ENCODE measurements around the gene MBOAT7. TPM values are rescaled to one million over a fixed set of nuclear protein-coding genes. Genes with fewer than 3 reads are reported as not detected.
A peak's percentile ranks its signal among the peaks of the same experiment; 100 is the strongest.
"Not testable (repeated sequence)": the region's sequence is repeated elsewhere in the genome, so short reads cannot be mapped to it uniquely, and the experiment has no call there.

Gene MBOAT7
- total RNA-seq, 1 donor from 2014 or later, result 99.1 TPM

GRCh38 chr19:54178581-54179261 is 10.7 kb downstream of the MBOAT7 start:
- no peaks in the 10 kb centered on the region for H3K9me3 Mint-ChIP-seq (ENCODE audit: low read depth)
- no peak for DNase-seq (ENCODE audit: low spot score, unreplicated experiment)
- no peaks in the 10 kb centered on the region for H3K27me3 Mint-ChIP-seq
- no peak overlapping the region for H3K27ac Mint-ChIP-seq
- no peak for TF ChIP-seq CTCF (IDR thresholded peaks at IDR 0.05; ENCODE audit: unreplicated experiment)
- H3K4me3 Mint-ChIP-seq (ENCODE audit: low read depth), result no peak overlapping the region
- peaks cover 2% of the 10 kb centered on the region for H3K4me1 Mint-ChIP-seq (ENCODE audit: low read depth)
- peaks cover 12% of the 10 kb centered on the region for H3K36me3 Mint-ChIP-seq (ENCODE audit: insufficient read depth)

- no peak for DNase-seq (ENCODE audit: low spot score, unreplicated experiment)
- peak overlapping the region; percentile 64 for H3K27ac Mint-ChIP-seq
Measured at GRCh38 chr19:54173951-54174834, 15.2 kb downstream of the MBOAT7 start.

GRCh38 chr19:54173359-54173699 is 16.1 kb downstream of the MBOAT7 start:
- H3K27ac Mint-ChIP-seq, result peak overlapping the region; percentile 97
- TF ChIP-seq CTCF (IDR thresholded peaks at IDR 0.05; ENCODE audit: unreplicated experiment), result no peak

More at GRCh38 chr19:54173951-54174834, 15.2 kb downstream of the MBOAT7 start:
- peaks cover 12% of the 10 kb centered on the region for H3K36me3 Mint-ChIP-seq (ENCODE audit: insufficient read depth)
- H3K4me1 Mint-ChIP-seq (ENCODE audit: low read depth), result peaks cover 11% of the 10 kb centered on the region
- H3K9me3 Mint-ChIP-seq (ENCODE audit: low read depth), result no peaks in the 10 kb centered on the region
- no peak for TF ChIP-seq CTCF (IDR thresholded peaks at IDR 0.05; ENCODE audit: unreplicated experiment)
- H3K27me3 Mint-ChIP-seq, result no peaks in the 10 kb centered on the region
- no peak overlapping the region for H3K4me3 Mint-ChIP-seq (ENCODE audit: low read depth)

GRCh38 chr19:54172471-54173358 is 16.7 kb downstream of the MBOAT7 start, which contains the start of gene TMC4:
Gene TMC4 (minus strand): TSS chr19:54173160. CDS start chr19:54173117, 43 bp downstream.
- H3K27ac Mint-ChIP-seq, result peak within 1 kb of the TSS; percentile 97
- H3K4me3 Mint-ChIP-seq (ENCODE audit: low read depth), result peak within 1 kb of the TSS; percentile 94
- no peaks in the 10 kb centered on the region for H3K9me3 Mint-ChIP-seq (ENCODE audit: low read depth)
- H3K27me3 Mint-ChIP-seq, result no peaks in the 10 kb centered on the region
- peaks cover 5% of the 10 kb centered on the region for H3K36me3 Mint-ChIP-seq (ENCODE audit: insufficient read depth)
- DNase-seq (ENCODE audit: low spot score, unreplicated experiment), result peak; percentile 77
- peaks cover 11% of the 10 kb centered on the region for H3K4me1 Mint-ChIP-seq (ENCODE audit: low read depth)
- peak; percentile 84 for TF ChIP-seq CTCF (IDR thresholded peaks at IDR 0.05; ENCODE audit: unreplicated experiment)

More at GRCh38 chr19:54173359-54173699, 16.1 kb downstream of the MBOAT7 start:
- no peaks in the 10 kb centered on the region for H3K9me3 Mint-ChIP-seq (ENCODE audit: low read depth)
- DNase-seq (ENCODE audit: low spot score, unreplicated experiment), result no peak
- peaks cover 8% of the 10 kb centered on the region for H3K36me3 Mint-ChIP-seq (ENCODE audit: insufficient read depth)
- H3K4me1 Mint-ChIP-seq (ENCODE audit: low read depth), result peaks cover 11% of the 10 kb centered on the region
- H3K4me3 Mint-ChIP-seq (ENCODE audit: low read depth), result peak overlapping the region; percentile 94
- H3K27me3 Mint-ChIP-seq, result no peaks in the 10 kb centered on the region

GRCh38 chr19:54171736-54172431 is 17.5 kb downstream of the MBOAT7 start:
- H3K36me3 Mint-ChIP-seq (ENCODE audit: insufficient read depth); DNase-seq (ENCODE audit: low spot score, unreplicated experiment); H3K27me3 Mint-ChIP-seq; H3K9me3 Mint-ChIP-seq (ENCODE audit: low read depth): not testable (repeated sequence)
- peak overlapping the region; percentile 65 for H3K4me3 Mint-ChIP-seq (ENCODE audit: low read depth)
- H3K27ac Mint-ChIP-seq, result peak overlapping the region; percentile 73
- H3K4me1 Mint-ChIP-seq (ENCODE audit: low read depth), result peaks cover 11% of the 10 kb centered on the region
